Measurements from ENCODE around the gene OPRM1. TPM values are rescaled to one million over a fixed set of nuclear protein-coding genes. Genes with fewer than 3 reads are reported as not detected.

Gene OPRM1
- total RNA-seq, 3 donors from 2014 or later: 0.57 TPM; not detected in 2

DNA sequence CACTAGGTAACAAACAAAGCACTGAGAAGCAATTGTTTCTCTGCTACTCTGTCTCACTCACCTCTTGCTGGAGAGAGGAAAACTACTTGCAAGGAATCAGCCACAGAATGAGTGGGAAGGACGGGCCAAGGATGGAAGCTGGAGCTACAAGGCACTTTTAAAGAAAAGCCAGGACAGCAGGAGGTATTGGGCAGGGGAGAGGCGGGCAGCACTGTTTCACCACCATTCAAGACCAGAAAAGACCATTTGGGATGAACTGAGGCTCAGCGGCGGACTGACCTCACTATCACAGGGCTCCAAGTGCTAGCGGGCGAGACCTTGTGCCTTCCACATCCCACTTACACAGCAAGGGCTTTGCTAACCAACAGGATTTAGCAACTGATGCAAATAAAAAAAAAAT, 180.2 kb downstream of the OPRM1 start:
- no peak for ATAC-seq
- TF ChIP-seq, protein P1, sequence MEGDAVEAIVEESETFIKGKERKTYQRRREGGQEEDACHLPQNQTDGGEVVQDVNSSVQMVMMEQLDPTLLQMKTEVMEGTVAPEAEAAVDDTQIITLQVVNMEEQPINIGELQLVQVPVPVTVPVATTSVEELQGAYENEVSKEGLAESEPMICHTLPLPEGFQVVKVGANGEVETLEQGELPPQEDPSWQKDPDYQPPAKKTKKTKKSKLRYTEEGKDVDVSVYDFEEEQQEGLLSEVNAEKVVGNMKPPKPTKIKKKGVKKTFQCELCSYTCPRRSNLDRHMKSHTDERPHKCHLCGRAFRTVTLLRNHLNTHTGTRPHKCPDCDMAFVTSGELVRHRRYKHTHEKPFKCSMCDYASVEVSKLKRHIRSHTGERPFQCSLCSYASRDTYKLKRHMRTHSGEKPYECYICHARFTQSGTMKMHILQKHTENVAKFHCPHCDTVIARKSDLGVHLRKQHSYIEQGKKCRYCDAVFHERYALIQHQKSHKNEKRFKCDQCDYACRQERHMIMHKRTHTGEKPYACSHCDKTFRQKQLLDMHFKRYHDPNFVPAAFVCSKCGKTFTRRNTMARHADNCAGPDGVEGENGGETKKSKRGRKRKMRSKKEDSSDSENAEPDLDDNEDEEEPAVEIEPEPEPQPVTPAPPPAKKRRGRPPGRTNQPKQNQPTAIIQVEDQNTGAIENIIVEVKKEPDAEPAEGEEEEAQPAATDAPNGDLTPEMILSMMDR (IDR thresholded peaks at IDR 0.05): no peak
- intact Hi-C loops (cut with DNase I, micrococcal nuclease): no loop called here

DNA sequence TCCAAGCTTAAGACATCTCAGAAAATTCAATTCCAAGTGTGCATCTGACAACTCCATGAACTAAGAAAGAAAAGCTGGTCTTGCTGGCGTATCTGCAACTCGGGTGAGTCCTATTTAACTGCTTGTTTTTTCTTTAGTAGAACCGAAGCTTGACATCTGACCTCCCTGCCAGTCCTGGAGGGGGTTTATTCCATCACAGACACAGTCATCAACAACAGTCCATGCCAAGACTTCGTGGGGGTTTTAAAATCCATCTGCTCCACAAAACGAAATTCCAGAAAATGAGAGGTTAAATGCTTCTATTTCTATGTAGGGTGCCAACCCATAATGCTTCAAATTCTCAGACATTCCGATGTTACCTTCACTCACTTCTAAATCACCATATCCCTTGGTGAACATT, 183.7 kb downstream of the OPRM1 start:
- Histone ChIP-seq H3K4me3 (no peak overlapping the region), H3K9me3 (no peaks in the 10 kb centered on the region), H3K4me1 (ENCODE audit: low read depth) (no peaks in the 10 kb centered on the region), H3K36me3 (ENCODE audit: low read depth) (no peaks in the 10 kb centered on the region)
- no peak for DNase-seq
- no peak for ATAC-seq
- TF ChIP-seq, protein P1 (IDR thresholded peaks at IDR 0.05): no peak
- intact Hi-C loops (cut with DNase I, micrococcal nuclease): no loop called here

More for the DNA sequence above, 180.2 kb downstream of the OPRM1 start:
- H3K9me3 ChIP-seq: no peaks in the 10 kb centered on the region
- no peak overlapping the region for H3K4me3 ChIP-seq
- DNase-seq: no peak
- H3K4me1 ChIP-seq (ENCODE audit: low read depth): no peaks in the 10 kb centered on the region
- H3K36me3 ChIP-seq (ENCODE audit: low read depth): no peaks in the 10 kb centered on the region

DNA sequence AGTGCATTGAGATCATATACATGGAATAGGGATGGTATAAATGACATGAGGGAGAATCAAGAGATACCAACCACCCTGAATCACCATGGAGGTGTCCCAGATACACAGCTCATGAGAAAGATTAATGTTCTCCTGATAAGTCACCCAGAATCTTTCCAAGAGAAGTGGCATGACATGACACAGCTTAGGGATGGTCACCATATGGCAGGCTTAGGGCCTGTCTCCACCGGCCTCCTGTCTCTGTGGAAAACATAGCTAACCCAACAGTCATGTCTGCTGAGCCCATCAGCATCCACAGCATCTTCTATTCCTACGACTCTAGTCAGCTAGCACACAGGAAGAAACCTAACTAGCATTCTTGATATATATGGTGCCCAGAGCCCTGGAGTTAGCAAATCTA, 184.3 kb downstream of the OPRM1 start:
- TF ChIP-seq, protein P1 (IDR thresholded peaks at IDR 0.05): no peak
- Histone ChIP-seq H3K4me1 (ENCODE audit: low read depth) (no peaks in the 10 kb centered on the region), H3K9me3 (no peaks in the 10 kb centered on the region), H3K36me3 (ENCODE audit: low read depth) (no peaks in the 10 kb centered on the region), H3K4me3 (no peak overlapping the region)
- ATAC-seq (no peak), DNase-seq (no peak)
- intact Hi-C loops (cut with DNase I, micrococcal nuclease): no loop called here

DNA sequence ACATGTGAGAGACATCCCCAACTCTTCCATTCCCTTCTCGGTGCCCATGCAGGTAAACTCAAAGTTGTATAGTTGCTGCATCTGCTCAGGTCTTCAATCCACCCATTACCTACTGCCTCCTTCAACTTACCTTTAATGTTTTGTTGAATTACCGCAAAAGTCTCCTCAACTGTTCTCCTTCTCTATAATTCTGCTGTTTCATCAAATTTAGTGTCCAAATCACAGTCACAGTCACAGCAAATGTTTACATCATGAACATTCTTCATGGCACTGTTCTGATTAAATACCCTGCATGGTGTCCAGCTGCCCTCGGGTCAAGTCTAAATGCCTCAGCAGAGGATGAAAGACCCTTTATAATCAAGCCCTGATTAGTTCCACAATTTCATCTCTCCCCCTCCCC, 187.4 kb downstream of the OPRM1 start:
- no peak for DNase-seq
- no peaks in the 10 kb centered on the region for H3K9me3 ChIP-seq
- TF ChIP-seq, protein P1 (IDR thresholded peaks at IDR 0.05): no peak
- H3K4me1 ChIP-seq (ENCODE audit: low read depth): no peaks in the 10 kb centered on the region
- ATAC-seq: no peak
- intact Hi-C loops (cut with DNase I, micrococcal nuclease): no loop called here
- H3K36me3 ChIP-seq (ENCODE audit: low read depth): no peaks in the 10 kb centered on the region
- no peak overlapping the region for H3K4me3 ChIP-seq

DNA sequence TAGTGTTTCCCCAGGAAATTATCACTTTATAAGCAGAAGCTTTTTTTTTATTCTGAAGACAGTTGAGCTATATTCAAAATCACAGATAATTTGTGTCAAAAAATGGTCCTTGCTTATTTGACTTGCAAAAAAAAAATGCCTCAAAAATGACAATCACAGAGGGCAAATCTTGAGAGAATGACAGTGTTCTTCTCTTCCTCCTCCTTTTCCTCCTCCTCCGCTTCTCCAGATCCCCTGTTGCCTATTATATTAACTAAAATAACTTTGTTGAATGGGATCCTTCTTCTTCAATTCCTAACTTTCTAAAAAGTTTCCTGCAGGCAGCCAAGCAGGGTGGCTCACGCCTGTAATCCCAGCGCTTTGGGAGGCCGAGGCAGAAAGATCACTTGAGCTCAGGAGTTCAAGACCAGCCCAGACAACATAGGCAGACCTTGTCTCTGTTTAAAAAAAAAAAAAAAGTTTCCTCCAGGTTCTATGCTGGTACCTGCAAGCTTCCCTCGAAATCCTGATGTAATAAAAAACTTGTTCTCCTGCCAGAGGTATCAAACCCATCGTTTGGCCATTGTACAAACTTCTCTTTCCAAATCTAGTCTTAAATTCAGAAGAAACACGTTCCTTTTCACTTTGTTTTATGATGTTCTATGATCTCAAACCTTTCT, 189.0 kb downstream of the OPRM1 start:
- H3K4me1 ChIP-seq (ENCODE audit: low read depth): no peaks in the 10 kb centered on the region
- TF ChIP-seq, protein P1 (IDR thresholded peaks at IDR 0.05): no peak
- DNase-seq: no peak
- H3K36me3 ChIP-seq (ENCODE audit: low read depth): no peaks in the 10 kb centered on the region
- no peak overlapping the region for H3K4me3 ChIP-seq
- intact Hi-C loops (cut with DNase I, micrococcal nuclease): no loop called here
- no peaks in the 10 kb centered on the region for H3K9me3 ChIP-seq
- no peak for ATAC-seq

DNA sequence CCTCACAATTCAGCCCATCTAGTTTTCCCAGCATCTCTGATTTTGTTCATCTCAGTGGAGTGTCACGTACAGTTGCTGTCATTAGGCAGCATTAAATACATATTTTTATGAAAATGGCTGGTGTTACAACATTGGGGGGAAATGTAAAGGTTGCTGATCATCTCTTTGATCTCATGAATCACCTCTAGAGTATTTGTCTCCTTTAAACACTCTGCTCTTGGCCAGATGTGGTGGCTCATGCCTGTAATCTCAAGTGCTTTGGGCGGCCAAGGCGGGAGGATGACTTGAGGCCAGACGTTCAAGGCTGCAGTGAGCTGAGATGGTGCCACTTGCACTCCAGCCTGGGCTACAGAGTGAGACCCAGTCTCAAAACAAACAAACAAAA, 189.5 kb downstream of the OPRM1 start:
- TF ChIP-seq, protein P1 (IDR thresholded peaks at IDR 0.05): no peak

More for the DNA sequence above, 189.5 kb downstream of the OPRM1 start:
- ATAC-seq (no peak), DNase-seq (no peak)
- Histone ChIP-seq H3K4me3 (no peak overlapping the region), H3K4me1 (ENCODE audit: low read depth) (no peaks in the 10 kb centered on the region), H3K36me3 (ENCODE audit: low read depth) (no peaks in the 10 kb centered on the region), H3K9me3 (no peaks in the 10 kb centered on the region)
- intact Hi-C loops (cut with DNase I, micrococcal nuclease): no loop called here
